NK-92 (cell line): ENCODE data around the gene HSD17B4.
"Not testable (repeated sequence)": the region's sequence is repeated elsewhere in the genome, so short reads cannot be mapped to it uniquely, and the experiment has no call there.

Experiments used
- DNase-seq: peaks from one replicate; lab custom pipeline; 2025; ENCODE audit not compliant: unreplicated experiment; lab: John Stamatoyannopoulos, UW

The HSD17B4 gene

GRCh38 chr5:119432674-119433237 is 19.5 kb upstream of the HSD17B4 start:
- not testable (repeated sequence) for DNase-seq

- no peak for DNase-seq
Observed at GRCh38 chr5:119435436-119436132, 16.7 kb upstream of the HSD17B4 start.

- DNase-seq = not testable (repeated sequence)
Observed at GRCh38 chr5:119437785-119438586, 14.3 kb upstream of the HSD17B4 start.

- not testable (repeated sequence) for DNase-seq
Observed at GRCh38 chr5:119438587-119438917, 13.7 kb upstream of the HSD17B4 start.

- no peak for DNase-seq
Observed at GRCh38 chr5:119439140-119439631, 13.1 kb upstream of the HSD17B4 start.

- DNase-seq = not testable (repeated sequence)
Observed at GRCh38 chr5:119439632-119440031, 12.7 kb upstream of the HSD17B4 start.

GRCh38 chr5:119444643-119445042 is 7.7 kb upstream of the HSD17B4 start:
- DNase-seq = not testable (repeated sequence)

- no peak for DNase-seq
Observed at GRCh38 chr5:119445544-119445943, 6.8 kb upstream of the HSD17B4 start.

GRCh38 chr5:119449882-119450281 is 2.4 kb upstream of the HSD17B4 start:
- no peak for DNase-seq

- DNase-seq = not testable (repeated sequence)
Observed at GRCh38 chr5:119450627-119451026, 1.7 kb upstream of the HSD17B4 start.

GRCh38 chr5:119451561-119451960 is 736 bp upstream of the HSD17B4 start:
- DNase-seq = no peak

GRCh38 chr5:119452060-119452372 is 281 bp upstream of the HSD17B4 start:
- DNase-seq = no peak

GRCh38 chr5:119453040-119453373 is 710 bp downstream of the HSD17B4 start:
- DNase-seq = no peak

- DNase-seq = no peak
Observed at GRCh38 chr5:119454171-119454570, 1.9 kb downstream of the HSD17B4 start.

GRCh38 chr5:119458911-119459632 is 6.8 kb downstream of the HSD17B4 start:
- DNase-seq = no peak

- DNase-seq = no peak
Observed at GRCh38 chr5:119465640-119466039, 13.3 kb downstream of the HSD17B4 start.

- no peak for DNase-seq
Observed at GRCh38 chr5:119468286-119468685, 16.0 kb downstream of the HSD17B4 start.

GRCh38 chr5:119470105-119470763 is 17.9 kb downstream of the HSD17B4 start:
- no peak for DNase-seq

GRCh38 chr5:119470851-119471451 is 18.7 kb downstream of the HSD17B4 start:
- no peak for DNase-seq

GRCh38 chr5:119473241-119473640 is 20.9 kb downstream of the HSD17B4 start:
- DNase-seq = no peak

- DNase-seq = no peak
Observed at GRCh38 chr5:119476341-119476740, 24.0 kb downstream of the HSD17B4 start.
